Measurements from ENCODE around the gene EXOG. TPM values are rescaled to one million over a fixed set of nuclear protein-coding genes. Genes with fewer than 3 reads are reported as not detected.

EXOG gene
- total RNA-seq, 1 experiment from 2014 or later: 12.5 TPM

DNA sequence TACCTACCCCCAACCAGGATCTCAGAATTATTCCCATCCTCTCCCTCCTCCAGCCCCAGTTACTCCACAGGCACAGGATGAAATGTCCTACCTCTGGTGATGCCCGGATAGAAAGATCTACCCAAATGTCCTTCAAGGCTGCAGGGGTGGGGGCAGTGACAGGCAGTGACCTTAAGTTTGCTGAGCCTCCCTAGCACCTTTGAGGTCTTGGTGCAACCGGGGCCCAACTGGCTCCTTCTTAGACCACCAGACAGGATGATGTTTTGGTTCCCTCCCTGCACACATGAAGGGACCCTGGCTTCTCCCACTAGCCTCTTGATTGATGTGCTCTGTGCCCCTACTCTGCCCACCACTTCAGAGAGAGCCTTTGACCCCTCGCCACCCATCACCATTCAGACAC is 36.4 kb downstream of the EXOG start:
- no peak for DNase-seq (ENCODE audit: low read depth, low spot score)
- CTCF ChIA-PET: no interaction called here
- BruUV-seq (replicated peaks): no TSS peak

DNA sequence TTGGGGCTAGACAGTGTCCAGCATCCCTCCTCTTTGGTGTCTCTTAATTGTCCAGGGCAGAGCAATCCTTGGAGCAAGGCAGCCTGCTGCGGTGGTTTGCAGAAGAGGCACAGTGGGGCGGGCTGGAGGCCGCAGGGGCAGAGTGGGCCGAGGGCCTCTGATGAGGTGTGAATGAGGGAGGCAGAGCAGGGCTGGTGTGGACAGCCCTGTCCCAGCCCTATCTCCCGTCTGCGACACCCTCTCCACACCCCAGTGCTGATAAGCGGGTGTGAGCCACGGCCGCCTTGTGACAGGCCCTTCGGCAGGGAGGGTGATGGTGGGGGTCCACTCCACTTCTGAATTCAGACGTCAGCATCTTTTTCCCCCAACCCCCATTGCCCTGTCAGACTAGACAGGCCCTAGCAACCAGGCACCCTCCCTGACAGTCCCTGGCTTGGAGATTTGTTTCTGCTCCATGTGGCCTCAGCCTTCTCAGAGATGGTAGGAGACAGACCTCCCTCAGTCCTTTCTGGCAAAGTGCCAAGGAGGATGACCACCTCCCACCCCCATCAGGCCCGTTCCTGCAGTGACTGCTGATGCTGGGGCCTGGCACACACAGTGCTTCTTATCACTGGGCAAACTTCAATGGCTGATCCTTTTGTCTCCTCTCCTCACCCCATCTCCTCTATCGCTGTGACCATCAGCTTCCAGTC is 37.3 kb downstream of the EXOG start:
- Histone ChIP-seq H3K4me3 (ENCODE audit: low read depth in 2 of 2, low read length in 2 of 2) (no peak overlapping the region), H3K4me1 (ENCODE audit: control insufficient read depth, insufficient read depth, low read length) (no peaks in the 10 kb centered on the region), H3K9me3 (ENCODE audit: control insufficient read depth, insufficient read depth, low read depth, low read length) (no peaks in the 10 kb centered on the region), H3K27ac (ENCODE audit: low read length) (no peak overlapping the region), H3K36me3 (ENCODE audit: control insufficient read depth, insufficient read depth, low read length) (no peaks in the 10 kb centered on the region), H3K27me3 (ENCODE audit: control insufficient read depth, insufficient read depth, low read length) (no peaks in the 10 kb centered on the region)
- intact Hi-C loops (cut with micrococcal nuclease; ENCODE audit: unreplicated experiment): no loop called here
- no TSS peak for BruUV-seq (replicated peaks)
- POLR2A ChIA-PET: no interaction called here
- DNase-seq (ENCODE audit: low read depth, low spot score) (no peak), ATAC-seq (no peak)
- in situ Hi-C loops (cut with HindIII; ENCODE audit: low pct_unique_long_range_greater_than_20kb, low sequenced_read_pairs): no loop called here
- no peak for TF ChIP-seq TCF7L2 (IDR thresholded peaks at IDR 0.05; ENCODE audit: low read depth, low read length)
- no peak for TF ChIP-seq SIN3A (IDR thresholded peaks at IDR 0.05; ENCODE audit: borderline replicate concordance, insufficient read depth, low read depth, low read length)
- no peak for TF ChIP-seq POLR2AphosphoS5 (IDR thresholded peaks at IDR 0.05; ENCODE audit: low read depth, low read length)
- TF ChIP-seq REST (IDR thresholded peaks at IDR 0.05; ENCODE audit: insufficient read depth in 1 of 2, low read depth in 2 of 2, low read length in 1 of 2): no peak
- TF ChIP-seq, protein P1, sequence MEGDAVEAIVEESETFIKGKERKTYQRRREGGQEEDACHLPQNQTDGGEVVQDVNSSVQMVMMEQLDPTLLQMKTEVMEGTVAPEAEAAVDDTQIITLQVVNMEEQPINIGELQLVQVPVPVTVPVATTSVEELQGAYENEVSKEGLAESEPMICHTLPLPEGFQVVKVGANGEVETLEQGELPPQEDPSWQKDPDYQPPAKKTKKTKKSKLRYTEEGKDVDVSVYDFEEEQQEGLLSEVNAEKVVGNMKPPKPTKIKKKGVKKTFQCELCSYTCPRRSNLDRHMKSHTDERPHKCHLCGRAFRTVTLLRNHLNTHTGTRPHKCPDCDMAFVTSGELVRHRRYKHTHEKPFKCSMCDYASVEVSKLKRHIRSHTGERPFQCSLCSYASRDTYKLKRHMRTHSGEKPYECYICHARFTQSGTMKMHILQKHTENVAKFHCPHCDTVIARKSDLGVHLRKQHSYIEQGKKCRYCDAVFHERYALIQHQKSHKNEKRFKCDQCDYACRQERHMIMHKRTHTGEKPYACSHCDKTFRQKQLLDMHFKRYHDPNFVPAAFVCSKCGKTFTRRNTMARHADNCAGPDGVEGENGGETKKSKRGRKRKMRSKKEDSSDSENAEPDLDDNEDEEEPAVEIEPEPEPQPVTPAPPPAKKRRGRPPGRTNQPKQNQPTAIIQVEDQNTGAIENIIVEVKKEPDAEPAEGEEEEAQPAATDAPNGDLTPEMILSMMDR (IDR thresholded peaks at IDR 0.05): no peak
- CTCF ChIA-PET: no interaction called here

More for the DNA sequence above, 36.4 kb downstream of the EXOG start:
- Histone ChIP-seq H3K27me3 (ENCODE audit: control insufficient read depth, insufficient read depth, low read length) (no peaks in the 10 kb centered on the region), H3K9me3 (ENCODE audit: control insufficient read depth, insufficient read depth, low read depth, low read length) (no peaks in the 10 kb centered on the region), H3K4me1 (ENCODE audit: control insufficient read depth, insufficient read depth, low read length) (no peaks in the 10 kb centered on the region), H3K4me3 (ENCODE audit: low read depth in 2 of 2, low read length in 2 of 2) (no peak overlapping the region), H3K27ac (ENCODE audit: low read length) (no peak overlapping the region), H3K36me3 (ENCODE audit: control insufficient read depth, insufficient read depth, low read length) (no peaks in the 10 kb centered on the region)
- in situ Hi-C loops (cut with HindIII; ENCODE audit: low pct_unique_long_range_greater_than_20kb, low sequenced_read_pairs) (no loop called here), intact Hi-C loops (cut with micrococcal nuclease; ENCODE audit: unreplicated experiment) (no loop called here)
- TF ChIP-seq, protein P1 (IDR thresholded peaks at IDR 0.05): no peak
- TF ChIP-seq TCF7L2 (IDR thresholded peaks at IDR 0.05; ENCODE audit: low read depth, low read length) (no peak), POLR2AphosphoS5 (IDR thresholded peaks at IDR 0.05; ENCODE audit: low read depth, low read length) (no peak), REST (IDR thresholded peaks at IDR 0.05; ENCODE audit: insufficient read depth in 1 of 2, low read depth in 2 of 2, low read length in 1 of 2) (no peak), SIN3A (IDR thresholded peaks at IDR 0.05; ENCODE audit: borderline replicate concordance, insufficient read depth, low read depth, low read length) (no peak)
- POLR2A ChIA-PET: no interaction called here
- ATAC-seq: no peak
